Neural progenitor cell (in vitro differentiated cells): ENCODE measurements around the gene PRKCA.

Source experiments
- EZH2 ChIP-seq: fragments of 200-600 bp; sonication (generic); IDR thresholded peaks from 2 replicates; pipeline ENCODE4 v1.6.1; 2017; ENCODE audit warnings: antibody characterized with exemption, mild to moderate bottlenecking, moderate library complexity
- EZH2phosphoT487 ChIP-seq: fragments of 200-600 bp; sonication (generic); IDR thresholded peaks from 2 replicates; pipeline ENCODE4 v1.6.1; 2017; ENCODE audit warnings: antibody characterized with exemption
- TF ChIP-seq, protein P1 (sequence below): fragments of 200-600 bp; sonication (generic); IDR thresholded peaks from 2 replicates; pipeline ENCODE4 v1.5.1; 2017; ENCODE audit warnings: antibody characterized with exemption, mild to moderate bottlenecking

DNA sequence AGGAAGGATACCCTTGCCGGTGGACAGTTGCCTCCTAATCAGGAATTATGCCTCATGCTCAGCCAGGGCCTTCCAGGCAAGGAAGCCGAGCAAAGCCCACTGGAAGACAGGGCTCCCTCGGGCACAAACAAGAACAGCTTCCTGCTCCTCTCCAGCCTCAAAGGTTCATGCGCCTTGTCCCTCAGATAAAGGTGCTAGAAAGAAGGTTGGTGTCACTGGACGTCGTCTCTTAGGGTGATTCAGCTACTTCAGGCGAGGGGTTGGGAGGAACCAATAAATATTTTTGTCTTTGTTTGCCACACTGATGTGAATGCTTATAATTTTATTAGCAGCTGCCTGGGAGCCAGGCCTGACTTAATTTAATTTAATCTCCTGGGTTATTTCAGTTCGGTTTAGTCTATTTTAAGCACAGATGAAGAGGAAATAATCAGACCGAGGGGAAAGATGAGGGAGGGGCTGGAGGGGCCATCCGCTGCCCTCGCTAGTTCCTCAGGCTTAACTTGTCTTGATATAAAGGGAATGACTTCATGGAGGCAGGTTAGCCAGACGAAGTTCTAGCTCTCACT lies 360.7 kb downstream of the PRKCA start:
- TF ChIP-seq EZH2 (no peak), EZH2phosphoT487 (no peak)
- TF ChIP-seq, protein P1, sequence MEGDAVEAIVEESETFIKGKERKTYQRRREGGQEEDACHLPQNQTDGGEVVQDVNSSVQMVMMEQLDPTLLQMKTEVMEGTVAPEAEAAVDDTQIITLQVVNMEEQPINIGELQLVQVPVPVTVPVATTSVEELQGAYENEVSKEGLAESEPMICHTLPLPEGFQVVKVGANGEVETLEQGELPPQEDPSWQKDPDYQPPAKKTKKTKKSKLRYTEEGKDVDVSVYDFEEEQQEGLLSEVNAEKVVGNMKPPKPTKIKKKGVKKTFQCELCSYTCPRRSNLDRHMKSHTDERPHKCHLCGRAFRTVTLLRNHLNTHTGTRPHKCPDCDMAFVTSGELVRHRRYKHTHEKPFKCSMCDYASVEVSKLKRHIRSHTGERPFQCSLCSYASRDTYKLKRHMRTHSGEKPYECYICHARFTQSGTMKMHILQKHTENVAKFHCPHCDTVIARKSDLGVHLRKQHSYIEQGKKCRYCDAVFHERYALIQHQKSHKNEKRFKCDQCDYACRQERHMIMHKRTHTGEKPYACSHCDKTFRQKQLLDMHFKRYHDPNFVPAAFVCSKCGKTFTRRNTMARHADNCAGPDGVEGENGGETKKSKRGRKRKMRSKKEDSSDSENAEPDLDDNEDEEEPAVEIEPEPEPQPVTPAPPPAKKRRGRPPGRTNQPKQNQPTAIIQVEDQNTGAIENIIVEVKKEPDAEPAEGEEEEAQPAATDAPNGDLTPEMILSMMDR: no peak
